ENCODE results near the gene MYOT.

MYOT gene, protein sequence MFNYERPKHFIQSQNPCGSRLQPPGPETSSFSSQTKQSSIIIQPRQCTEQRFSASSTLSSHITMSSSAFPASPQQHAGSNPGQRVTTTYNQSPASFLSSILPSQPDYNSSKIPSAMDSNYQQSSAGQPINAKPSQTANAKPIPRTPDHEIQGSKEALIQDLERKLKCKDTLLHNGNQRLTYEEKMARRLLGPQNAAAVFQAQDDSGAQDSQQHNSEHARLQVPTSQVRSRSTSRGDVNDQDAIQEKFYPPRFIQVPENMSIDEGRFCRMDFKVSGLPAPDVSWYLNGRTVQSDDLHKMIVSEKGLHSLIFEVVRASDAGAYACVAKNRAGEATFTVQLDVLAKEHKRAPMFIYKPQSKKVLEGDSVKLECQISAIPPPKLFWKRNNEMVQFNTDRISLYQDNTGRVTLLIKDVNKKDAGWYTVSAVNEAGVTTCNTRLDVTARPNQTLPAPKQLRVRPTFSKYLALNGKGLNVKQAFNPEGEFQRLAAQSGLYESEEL

DNA sequence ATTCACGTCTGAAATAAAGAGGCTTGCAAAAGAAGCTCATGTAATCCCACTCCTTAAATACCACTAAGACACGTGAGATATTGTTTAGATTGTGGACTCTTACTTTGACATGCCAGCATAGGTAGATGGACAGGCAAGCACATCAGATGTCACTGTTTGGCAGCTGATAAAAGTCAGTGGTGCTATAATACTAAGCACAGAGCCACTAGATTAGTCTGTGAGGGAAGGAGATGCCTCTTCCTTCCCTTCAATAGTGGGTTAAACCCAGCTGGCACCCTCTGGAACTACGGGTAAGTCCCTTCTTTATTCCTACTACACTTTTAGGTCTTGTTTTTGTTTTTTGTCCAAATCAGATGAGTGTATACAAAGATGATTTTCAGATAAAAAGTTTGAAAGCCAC lies at the start of gene MYOT:
TSS of gene MYOT (plus strand) at position 197 of the 400 bp plus-strand sequence. CDS start 2,792 bp downstream, outside the sequence.
- Histone ChIP-seq H3K9me3 (ENCODE audit: low read depth, low read length) (no peaks in the 10 kb centered on the region), H3K36me3 (ENCODE audit: insufficient read depth, low read length) (no peaks in the 10 kb centered on the region), H3K4me3 (no peak within 1 kb of the TSS), H3K27ac (no peak within 1 kb of the TSS), H3K9ac (ENCODE audit: insufficient read length) (no peak within 1 kb of the TSS)
- no peak for DNase-seq (ENCODE audit: low read depth, low spot score)
- TF ChIP-seq POLR2AphosphoS5 (IDR thresholded peaks at IDR 0.05; ENCODE audit: borderline replicate concordance, low read depth, low read length) (no peak), EZH2 (IDR thresholded peaks at IDR 0.05) (no peak), FOXP2 (optimal IDR thresholded peaks at IDR 0.05; ENCODE audit: control extremely low read depth, extremely low read length, insufficient read depth) (no peak)

- TF ChIP-seq POLR2AphosphoS5 (IDR thresholded peaks at IDR 0.05; ENCODE audit: borderline replicate concordance, low read depth, low read length) (no peak), FOXP2 (optimal IDR thresholded peaks at IDR 0.05; ENCODE audit: control extremely low read depth, extremely low read length, insufficient read depth) (no peak), EZH2 (IDR thresholded peaks at IDR 0.05) (no peak)
- no peak overlapping the region for H3K4me3 ChIP-seq
- H3K9me3 ChIP-seq (ENCODE audit: low read depth, low read length) = no peaks in the 10 kb centered on the region
- no peak for DNase-seq (ENCODE audit: low read depth, low spot score)
- H3K27ac ChIP-seq = no peak overlapping the region
- no peak overlapping the region for H3K9ac ChIP-seq (ENCODE audit: insufficient read length)
- no peaks in the 10 kb centered on the region for H3K36me3 ChIP-seq (ENCODE audit: insufficient read depth, low read length)
These were observed 47.9 kb upstream of the MYOT start for GRCh38 chr5:137819766-137820165.

GRCh38 chr5:137822158-137822764 lies 45.4 kb upstream of the MYOT start:
- TF ChIP-seq EZH2 (IDR thresholded peaks at IDR 0.05) = no peak
- no peak for TF ChIP-seq FOXP2 (optimal IDR thresholded peaks at IDR 0.05; ENCODE audit: control extremely low read depth, extremely low read length, insufficient read depth)
- TF ChIP-seq POLR2AphosphoS5 (IDR thresholded peaks at IDR 0.05; ENCODE audit: borderline replicate concordance, low read depth, low read length) = no peak
- no peaks in the 10 kb centered on the region for H3K9me3 ChIP-seq (ENCODE audit: low read depth, low read length)
- no peak overlapping the region for H3K4me3 ChIP-seq
- H3K9ac ChIP-seq (ENCODE audit: insufficient read length) = no peak overlapping the region
- DNase-seq (ENCODE audit: low read depth, low spot score) = no peak
- H3K27ac ChIP-seq = no peak overlapping the region
- H3K36me3 ChIP-seq (ENCODE audit: insufficient read depth, low read length) = no peaks in the 10 kb centered on the region

GRCh38 chr5:137822984-137823383 lies 44.7 kb upstream of the MYOT start:
- Histone ChIP-seq H3K9ac (ENCODE audit: insufficient read length) (no peak overlapping the region), H3K4me3 (no peak overlapping the region), H3K36me3 (ENCODE audit: insufficient read depth, low read length) (no peaks in the 10 kb centered on the region), H3K9me3 (ENCODE audit: low read depth, low read length) (no peaks in the 10 kb centered on the region), H3K27ac (no peak overlapping the region)
- DNase-seq (ENCODE audit: low read depth, low spot score) = no peak
- TF ChIP-seq POLR2AphosphoS5 (IDR thresholded peaks at IDR 0.05; ENCODE audit: borderline replicate concordance, low read depth, low read length) = no peak
- TF ChIP-seq FOXP2 (optimal IDR thresholded peaks at IDR 0.05; ENCODE audit: control extremely low read depth, extremely low read length, insufficient read depth) = no peak
- TF ChIP-seq EZH2 (IDR thresholded peaks at IDR 0.05) = no peak

GRCh38 chr5:137825165-137825564 lies 42.5 kb upstream of the MYOT start:
- TF ChIP-seq POLR2AphosphoS5 (IDR thresholded peaks at IDR 0.05; ENCODE audit: borderline replicate concordance, low read depth, low read length) (no peak), FOXP2 (optimal IDR thresholded peaks at IDR 0.05; ENCODE audit: control extremely low read depth, extremely low read length, insufficient read depth) (no peak), EZH2 (IDR thresholded peaks at IDR 0.05) (no peak)
- no peak overlapping the region for H3K27ac ChIP-seq
- H3K9me3 ChIP-seq (ENCODE audit: low read depth, low read length) = no peaks in the 10 kb centered on the region
- H3K9ac ChIP-seq (ENCODE audit: insufficient read length) = no peak overlapping the region
- DNase-seq (ENCODE audit: low read depth, low spot score) = no peak
- no peak overlapping the region for H3K4me3 ChIP-seq
- H3K36me3 ChIP-seq (ENCODE audit: insufficient read depth, low read length) = no peaks in the 10 kb centered on the region

DNA sequence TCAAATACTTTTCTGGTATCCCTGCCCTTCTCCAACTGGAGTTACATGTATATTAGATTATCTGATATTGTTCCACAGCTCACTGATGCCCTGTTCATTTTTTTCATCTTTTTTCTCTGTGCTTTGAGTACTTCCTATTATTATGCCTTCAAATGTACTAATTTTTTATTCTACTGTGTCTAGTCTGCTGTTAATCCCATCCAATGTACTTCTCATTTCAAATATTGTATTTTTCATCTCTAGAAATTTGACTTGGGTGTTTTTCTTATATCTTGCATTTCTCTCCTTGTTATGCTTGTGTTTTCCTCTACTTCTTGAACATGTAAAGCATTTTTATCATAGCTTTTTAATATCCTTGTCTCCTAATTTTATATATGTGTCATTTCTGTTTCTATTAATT lies 41.6 kb upstream of the MYOT start:
- no peak overlapping the region for H3K9ac ChIP-seq (ENCODE audit: insufficient read length)
- H3K36me3 ChIP-seq (ENCODE audit: insufficient read depth, low read length) = no peaks in the 10 kb centered on the region
- no peak overlapping the region for H3K4me3 ChIP-seq
- DNase-seq (ENCODE audit: low read depth, low spot score) = no peak
- H3K9me3 ChIP-seq (ENCODE audit: low read depth, low read length) = no peaks in the 10 kb centered on the region
- TF ChIP-seq EZH2 (IDR thresholded peaks at IDR 0.05) (no peak), FOXP2 (optimal IDR thresholded peaks at IDR 0.05; ENCODE audit: control extremely low read depth, extremely low read length, insufficient read depth) (no peak), POLR2AphosphoS5 (IDR thresholded peaks at IDR 0.05; ENCODE audit: borderline replicate concordance, low read depth, low read length) (no peak)
- no peak overlapping the region for H3K27ac ChIP-seq

GRCh38 chr5:137828180-137828579 lies 39.5 kb upstream of the MYOT start:
- no peak for TF ChIP-seq EZH2 (IDR thresholded peaks at IDR 0.05)
- no peak for TF ChIP-seq FOXP2 (optimal IDR thresholded peaks at IDR 0.05; ENCODE audit: control extremely low read depth, extremely low read length, insufficient read depth)
- TF ChIP-seq POLR2AphosphoS5 (IDR thresholded peaks at IDR 0.05; ENCODE audit: borderline replicate concordance, low read depth, low read length) = no peak

DNA sequence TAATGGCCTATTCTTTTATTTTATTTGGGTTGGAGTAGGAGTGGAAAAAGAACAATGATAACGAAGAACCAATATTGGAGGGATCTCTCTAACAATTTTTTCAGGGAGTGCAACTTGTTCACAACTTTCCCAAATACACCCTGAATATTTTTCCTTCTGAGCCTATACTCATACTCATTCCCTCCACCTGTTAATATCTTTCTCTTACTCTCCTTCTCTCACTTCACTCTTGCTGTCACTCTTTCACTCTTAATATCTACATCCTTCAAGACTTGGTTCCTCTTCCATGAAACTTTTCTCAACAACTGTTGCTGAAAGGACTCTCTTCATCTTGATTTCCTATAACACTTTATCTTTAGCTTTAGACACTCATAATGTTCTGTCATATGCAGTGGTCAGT lies 39.0 kb upstream of the MYOT start:
- Histone ChIP-seq H3K9ac (ENCODE audit: insufficient read length) (no peak overlapping the region), H3K36me3 (ENCODE audit: insufficient read depth, low read length) (no peaks in the 10 kb centered on the region), H3K4me3 (no peak overlapping the region), H3K27ac (no peak overlapping the region), H3K9me3 (ENCODE audit: low read depth, low read length) (no peaks in the 10 kb centered on the region)
- TF ChIP-seq POLR2AphosphoS5 (IDR thresholded peaks at IDR 0.05; ENCODE audit: borderline replicate concordance, low read depth, low read length) = no peak
- TF ChIP-seq EZH2 (IDR thresholded peaks at IDR 0.05) = no peak
- TF ChIP-seq FOXP2 (optimal IDR thresholded peaks at IDR 0.05; ENCODE audit: control extremely low read depth, extremely low read length, insufficient read depth) = no peak
- DNase-seq (ENCODE audit: low read depth, low spot score) = no peak

More at GRCh38 chr5:137828180-137828579, 39.5 kb upstream of the MYOT start:
- no peak for DNase-seq (ENCODE audit: low read depth, low spot score)
- Histone ChIP-seq H3K36me3 (ENCODE audit: insufficient read depth, low read length) (no peaks in the 10 kb centered on the region), H3K4me3 (no peak overlapping the region), H3K9me3 (ENCODE audit: low read depth, low read length) (no peaks in the 10 kb centered on the region), H3K27ac (no peak overlapping the region), H3K9ac (ENCODE audit: insufficient read length) (no peak overlapping the region)
